Caco-2 (cell line): ENCODE results near the gene CHAF1A. TPM values are rescaled to one million over a fixed set of nuclear protein-coding genes. Genes with fewer than 3 reads are reported as not detected.

Experiments used
- BruUV-seq: library from RNA; stranded (reverse); fragments of 400-500 nt; replicated peaks from 2 replicates; lab custom pipeline; 2021; lab: Mats Ljungman, UMichigan
- CTCF ChIA-PET: fragments of 300-600 bp; sonication (Branson Sonifier 250); formaldehyde crosslinking; loops from one replicate; lab custom pipeline; 2022; ENCODE audit warnings: antibody characterized with exemption; lab: Charles Lee
- POLR2A ChIA-PET: fragments of 300-600 bp; sonication (Branson Sonifier 250); formaldehyde crosslinking; loops from one replicate; lab custom pipeline; 2022; ENCODE audit warnings: antibody characterized with exemption; lab: Charles Lee
- DNase-seq, 2 experiments: peaks; one replicate each; pipeline versions ENCODE4 v3.0.0 to v3.0.0-alpha.2; 2020 to 2022
- H3K27me3 ChIP-seq: replicated peaks from 2 replicates; pipeline ENCODE4 v1.6.0; 2011; ENCODE audit warnings: low read length; ENCODE audit not compliant: control insufficient read depth, insufficient read depth
- H3K36me3 ChIP-seq: 2 replicates; pipeline ENCODE4 v1.5.1; 2011; ENCODE audit warnings: low read length; ENCODE audit not compliant: control insufficient read depth, insufficient read depth
- H3K4me1 ChIP-seq: fragments of 250-450 bp; sonication (Bioruptor Pico); 2 replicates; pipeline ENCODE4 v1.5.1; 2020; ENCODE audit warnings: mild to moderate bottlenecking
- H3K4me3 ChIP-seq: 2 replicates; pipeline ENCODE4 v1.5.1; 2011; ENCODE audit warnings: low read depth, mild to moderate bottlenecking, control low read depth, low read length
- H3K9me3 ChIP-seq: fragments of 250-450 bp; sonication (Bioruptor Pico); 2 replicates; pipeline ENCODE4 v1.5.1; 2020; ENCODE audit warnings: mild to moderate bottlenecking, moderate library complexity
- H3K27ac Mint-ChIP-seq: one replicate; pipeline ENCODE4 v1.8.0; 2022; ENCODE audit warnings: mixed read lengths; ENCODE audit not compliant: unreplicated experiment
- H3K27me3 Mint-ChIP-seq: one replicate; pipeline ENCODE4 v1.8.0; 2022; ENCODE audit warnings: mixed read lengths; ENCODE audit not compliant: insufficient read depth, unreplicated experiment
- H3K36me3 Mint-ChIP-seq: one replicate; pipeline ENCODE4 v1.8.0; 2022; ENCODE audit warnings: mild to moderate bottlenecking, mixed read lengths; ENCODE audit not compliant: insufficient read depth, unreplicated experiment
- H3K4me1 Mint-ChIP-seq: one replicate; pipeline ENCODE4 v1.8.0; 2022; ENCODE audit warnings: low read depth, mixed read lengths; ENCODE audit not compliant: unreplicated experiment
- H3K4me3 Mint-ChIP-seq: one replicate; pipeline ENCODE4 v1.8.0; 2022; ENCODE audit warnings: mild to moderate bottlenecking, moderate library complexity, mixed read lengths; ENCODE audit not compliant: unreplicated experiment
- H3K9me3 Mint-ChIP-seq: one replicate; pipeline ENCODE4 v1.8.0; 2022; ENCODE audit warnings: mixed read lengths; ENCODE audit not compliant: unreplicated experiment
- intact Hi-C: fragments of 100-400 bp; cut with micrococcal nuclease; formaldehyde crosslinking; loops from one replicate; pipeline ENCODE4 v1.10.0; 2022; ENCODE audit not compliant: unreplicated experiment
- total RNA-seq: library from RNA; stranded (reverse); gene quantifications from 2 replicates; pipeline ENCODE4 v1.2.3, GENCODE V29; 2022
- TF ChIP-seq, protein P1 (sequence below), 2 experiments: fragments of 200-600 bp in 1 of 2; IDR thresholded peaks; 1 replicate in 1 of 2; 2 replicates in 1 of 2; pipeline versions ENCODE4 v1.5.1 to v1.8.0; 2011 to 2022; ENCODE audit warnings: antibody characterized with exemption in 1 of 2, control low read depth in 1 of 2, inconsistent platforms in 1 of 2, low read depth in 1 of 2, low read length in 1 of 2, mild to moderate bottlenecking in 1 of 2, moderate library complexity in 1 of 2; ENCODE audit not compliant: insufficient read depth in 1 of 2, severe bottlenecking in 1 of 2, unreplicated experiment in 1 of 2

Gene CHAF1A
- total RNA-seq, 1 experiment from 2014 or later: 63.1 TPM

- TF ChIP-seq, protein P1, sequence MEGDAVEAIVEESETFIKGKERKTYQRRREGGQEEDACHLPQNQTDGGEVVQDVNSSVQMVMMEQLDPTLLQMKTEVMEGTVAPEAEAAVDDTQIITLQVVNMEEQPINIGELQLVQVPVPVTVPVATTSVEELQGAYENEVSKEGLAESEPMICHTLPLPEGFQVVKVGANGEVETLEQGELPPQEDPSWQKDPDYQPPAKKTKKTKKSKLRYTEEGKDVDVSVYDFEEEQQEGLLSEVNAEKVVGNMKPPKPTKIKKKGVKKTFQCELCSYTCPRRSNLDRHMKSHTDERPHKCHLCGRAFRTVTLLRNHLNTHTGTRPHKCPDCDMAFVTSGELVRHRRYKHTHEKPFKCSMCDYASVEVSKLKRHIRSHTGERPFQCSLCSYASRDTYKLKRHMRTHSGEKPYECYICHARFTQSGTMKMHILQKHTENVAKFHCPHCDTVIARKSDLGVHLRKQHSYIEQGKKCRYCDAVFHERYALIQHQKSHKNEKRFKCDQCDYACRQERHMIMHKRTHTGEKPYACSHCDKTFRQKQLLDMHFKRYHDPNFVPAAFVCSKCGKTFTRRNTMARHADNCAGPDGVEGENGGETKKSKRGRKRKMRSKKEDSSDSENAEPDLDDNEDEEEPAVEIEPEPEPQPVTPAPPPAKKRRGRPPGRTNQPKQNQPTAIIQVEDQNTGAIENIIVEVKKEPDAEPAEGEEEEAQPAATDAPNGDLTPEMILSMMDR (IDR thresholded peaks at IDR 0.05; ENCODE audit: insufficient read depth in 1 of 2, low read depth in 1 of 2, low read length in 1 of 2, severe bottlenecking in 1 of 2, unreplicated experiment in 1 of 2): no peak
- DNase-seq: no peak
- no TSS peak for BruUV-seq
- H3K9me3 Mint-ChIP-seq: no peaks in the 10 kb centered on the region
- H3K27me3 ChIP-seq: no peaks in the 10 kb centered on the region
- no peak overlapping the region for H3K4me3 Mint-ChIP-seq
- intact Hi-C loops: no loop called here
- POLR2A ChIA-PET: no interaction called here
- CTCF ChIA-PET: interaction anchor here (0.7 kb wide), 1 partner anchor 19 kb away, joined by 3 read pairs; the partner anchor contains the start of gene HDGFL2
- H3K36me3 Mint-ChIP-seq: peaks cover 59% of the 10 kb centered on the region
- 0 out of 2 replicates have a peak, but pooled peaks cover 4% of the 10 kb centered on the region for H3K4me1 ChIP-seq
- H3K27me3 Mint-ChIP-seq: no peaks in the 10 kb centered on the region
- no peaks in the 10 kb centered on the region for H3K9me3 ChIP-seq
- no peak overlapping the region for H3K4me3 ChIP-seq
- H3K36me3 ChIP-seq: peaks cover 2% of the 10 kb centered on the region
- peaks cover 10% of the 10 kb centered on the region for H3K4me1 Mint-ChIP-seq
- H3K27ac Mint-ChIP-seq: no peak overlapping the region
Measured at GRCh38 chr19:4452230-4452990, 50.0 kb downstream of the CHAF1A start.

GRCh38 chr19:4453232-4454179, 51.1 kb downstream of the CHAF1A start:
- H3K4me1 Mint-ChIP-seq: peaks cover 10% of the 10 kb centered on the region
- H3K9me3 Mint-ChIP-seq: no peaks in the 10 kb centered on the region
- H3K4me3 Mint-ChIP-seq: no peak overlapping the region
- intact Hi-C loops: no loop called here
- TF ChIP-seq, protein P1 (IDR thresholded peaks at IDR 0.05; ENCODE audit: insufficient read depth in 1 of 2, low read depth in 1 of 2, low read length in 1 of 2, severe bottlenecking in 1 of 2, unreplicated experiment in 1 of 2): no peak
- Histone ChIP-seq H3K4me3 (no peak overlapping the region), H3K4me1 (0 out of 2 replicates have a peak, but pooled peaks cover 4% of the 10 kb centered on the region), H3K9me3 (no peaks in the 10 kb centered on the region), H3K27me3 (no peaks in the 10 kb centered on the region), H3K36me3 (peaks cover 2% of the 10 kb centered on the region)
- ChIA-PET POLR2A (no interaction called here), CTCF (interaction anchor here (1.3 kb wide), 1 partner anchor 18 kb away, joined by 3 read pairs; the partner anchor contains the start of gene HDGFL2)
- DNase-seq: no peak
- no TSS peak for BruUV-seq
- H3K27ac Mint-ChIP-seq: no peak overlapping the region
- H3K27me3 Mint-ChIP-seq: no peaks in the 10 kb centered on the region
- H3K36me3 Mint-ChIP-seq: peaks cover 54% of the 10 kb centered on the region
